Trophoblast cell (in vitro differentiated cells and primary cell): Measurements from ENCODE around the gene NEUROG3.

Experiments used
- DNase-seq, 2 donors: peaks; one replicate each; pipeline ENCODE4 v3.0.0-alpha.2; 2016
- H2AFZ ChIP-seq: 2 replicates; pipeline ENCODE4 v1.6.1; 2013; ENCODE audit warnings: low read length, moderate library complexity, mild to moderate bottlenecking; ENCODE audit not compliant: insufficient read depth, poor library complexity
- H2AK5ac ChIP-seq: 2 replicates; pipeline ENCODE4 v1.6.1; 2013; ENCODE audit warnings: mild to moderate bottlenecking, low read length
- H2BK120ac ChIP-seq: 2 replicates; pipeline ENCODE4 v1.6.1; 2013; ENCODE audit warnings: low read length, mild to moderate bottlenecking, moderate library complexity; ENCODE audit not compliant: insufficient read depth, poor library complexity
- H2BK12ac ChIP-seq: 2 replicates; pipeline ENCODE4 v1.6.1; 2013; ENCODE audit warnings: mild to moderate bottlenecking, low read length, moderate library complexity
- H2BK5ac ChIP-seq: 2 replicates; pipeline ENCODE4 v1.6.1; 2013; ENCODE audit warnings: low read length, low read depth, moderate library complexity, mild to moderate bottlenecking; ENCODE audit not compliant: poor library complexity
- H3K14ac ChIP-seq: 2 replicates; pipeline ENCODE4 v1.6.1; 2013; ENCODE audit warnings: mild to moderate bottlenecking, low read length
- H3K18ac ChIP-seq: 2 replicates; pipeline ENCODE4 v1.6.1; 2013; ENCODE audit warnings: mild to moderate bottlenecking, low read length
- H3K23ac ChIP-seq: 2 replicates; pipeline ENCODE4 v1.6.1; 2013; ENCODE audit warnings: low read length
- H3K27ac ChIP-seq: 2 replicates; pipeline ENCODE4 v1.5.1; 2013; ENCODE audit warnings: low read depth, mild to moderate bottlenecking, inconsistent platforms, low read length, moderate library complexity
- H3K27me3 ChIP-seq: 2 replicates; pipeline ENCODE4 v1.6.1; 2013; ENCODE audit warnings: inconsistent platforms, mild to moderate bottlenecking, low read length, moderate library complexity; ENCODE audit not compliant: insufficient read depth
- H3K36me3 ChIP-seq, 2 experiments: 1 replicate in 1 of 2; 2 replicates in 1 of 2; pipeline ENCODE4 v1.6.1; 2013; ENCODE audit warnings: low read length in 2 of 2, mild to moderate bottlenecking in 2 of 2, moderate library complexity in 1 of 2; ENCODE audit not compliant: insufficient read depth in 2 of 2, control insufficient read depth in 1 of 2
- H3K4ac ChIP-seq: 2 replicates; pipeline ENCODE4 v1.6.1; 2013; ENCODE audit warnings: low read depth, mild to moderate bottlenecking, low read length, moderate library complexity
- H3K4me1 ChIP-seq, 2 experiments: 1 replicate in 1 of 2; 2 replicates in 1 of 2; pipeline ENCODE4 v1.6.1; 2013; ENCODE audit warnings: low read length in 2 of 2, mild to moderate bottlenecking in 2 of 2, moderate library complexity in 1 of 2; ENCODE audit not compliant: insufficient read depth in 2 of 2, control insufficient read depth in 1 of 2
- H3K4me2 ChIP-seq: 2 replicates; pipeline ENCODE4 v1.6.1; 2013; ENCODE audit warnings: inconsistent platforms, mild to moderate bottlenecking, low read length, moderate library complexity
- H3K4me3 ChIP-seq: 2 replicates; pipeline ENCODE4 v1.5.1; 2013; ENCODE audit warnings: mild to moderate bottlenecking, low read depth, low read length, inconsistent platforms
- H3K79me1 ChIP-seq: one replicate; pipeline ENCODE4 v1.6.1; 2013; ENCODE audit warnings: low read length
- H3K79me2 ChIP-seq: 2 replicates; pipeline ENCODE4 v1.6.1; 2013; ENCODE audit warnings: low read length, mild to moderate bottlenecking; ENCODE audit not compliant: control insufficient read depth, insufficient read depth, poor library complexity
- H3K9ac ChIP-seq: 2 replicates; pipeline ENCODE4 v1.6.1; 2013; ENCODE audit warnings: mild to moderate bottlenecking, low read length
- H3K9me3 ChIP-seq: 2 replicates; pipeline ENCODE4 v1.6.1; 2013; ENCODE audit warnings: low read depth, mild to moderate bottlenecking, control low read depth, inconsistent platforms, low read length; ENCODE audit not compliant: insufficient read depth
- H4K12ac ChIP-seq: 2 replicates; pipeline ENCODE4 v1.6.1; 2013; ENCODE audit warnings: low read depth, mild to moderate bottlenecking, low read length, moderate library complexity
- H4K8ac ChIP-seq: 2 replicates; pipeline ENCODE4 v1.6.1; 2013; ENCODE audit warnings: low read depth, mild to moderate bottlenecking, low read length, moderate library complexity
- H4K91ac ChIP-seq: one replicate; pipeline ENCODE4 v1.6.1; 2013; ENCODE audit warnings: low read depth, mild to moderate bottlenecking, low read length, moderate library complexity
- WGBS: extraction: QIAGEN DNeasy Blood & Tissue Kit; methylation state at CpG from one replicate; pipeline ENCODE4 v1.1.7; 2013; ENCODE audit warnings: missing lambda C conversion rate; ENCODE audit not compliant: insufficient read length, insufficient coverage; ENCODE audit errors: extremely low coverage; 5-methylcytosine and 5-hydroxymethylcytosine counted together

Gene NEUROG3

DNA sequence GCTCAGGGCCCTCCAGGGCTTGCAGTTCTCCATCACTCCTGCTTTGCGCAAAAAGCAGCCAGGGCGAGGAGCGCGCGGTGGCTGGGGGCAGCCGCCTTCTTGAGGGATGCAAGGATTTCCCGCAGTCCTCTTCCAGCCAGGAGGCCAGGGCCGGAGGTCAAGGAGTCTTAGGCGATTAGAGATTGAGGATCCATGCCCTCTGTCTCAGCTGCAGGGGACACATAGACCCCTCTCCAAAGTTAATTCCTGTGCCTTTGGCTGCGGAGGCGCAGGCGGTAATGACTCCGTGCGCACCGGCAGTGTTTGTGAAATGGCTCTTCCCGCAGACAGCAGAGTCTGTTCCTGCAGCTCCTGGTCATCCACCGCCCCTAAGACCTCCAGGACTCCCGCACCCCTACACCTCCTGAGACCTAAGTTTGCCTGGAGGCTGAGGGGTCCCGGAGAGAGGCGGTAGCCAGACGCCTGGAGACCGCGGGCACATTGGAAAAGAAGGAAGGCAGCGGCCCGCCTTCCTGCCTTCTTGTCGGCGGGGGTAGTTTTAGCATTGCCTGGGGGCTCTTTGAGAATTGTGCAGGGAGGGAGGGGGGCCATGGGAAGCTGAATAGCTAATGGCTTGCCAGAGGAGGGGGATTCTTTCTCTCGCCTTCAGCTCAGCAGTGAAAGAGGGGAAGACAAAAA, 3.3 kb upstream of the NEUROG3 start:
- H2AK5ac ChIP-seq, result no peak overlapping the region
- H3K79me1 ChIP-seq, result no peaks in the 10 kb centered on the region
- no peak overlapping the region for H3K9ac ChIP-seq
- no peak overlapping the region for H2BK12ac ChIP-seq
- H3K27me3 ChIP-seq, result peaks cover 90% of the 10 kb centered on the region
- H3K79me2 ChIP-seq, result no peaks in the 10 kb centered on the region
- no peak overlapping the region for H2BK5ac ChIP-seq
- DNase-seq, result peak in 1 of 2 donors; percentile 6
- no peak overlapping the region for H2AFZ ChIP-seq
- H3K14ac ChIP-seq, result no peak overlapping the region
- H4K91ac ChIP-seq, result no peak overlapping the region
- H2BK120ac ChIP-seq, result no peak overlapping the region
- no peak overlapping the region for H3K23ac ChIP-seq
- H3K4me1 ChIP-seq, result peaks cover 3 to 6% of the 10 kb centered on the region in 2 experiments
- peaks cover 4% of the 10 kb centered on the region for H3K9me3 ChIP-seq
- H4K8ac ChIP-seq, result no peak overlapping the region
- H3K18ac ChIP-seq, result no peak overlapping the region
- WGBS, result no CpG with 5 or more reads among the region's 28 CpGs
- no peaks in the 10 kb centered on the region for H3K36me3 ChIP-seq
- H3K4ac ChIP-seq, result no peak overlapping the region
- H3K4me2 ChIP-seq, result no peak overlapping the region
- no peak overlapping the region for H4K12ac ChIP-seq
- H3K27ac ChIP-seq, result no peak overlapping the region
- H3K4me3 ChIP-seq, result no peak overlapping the region

DNA sequence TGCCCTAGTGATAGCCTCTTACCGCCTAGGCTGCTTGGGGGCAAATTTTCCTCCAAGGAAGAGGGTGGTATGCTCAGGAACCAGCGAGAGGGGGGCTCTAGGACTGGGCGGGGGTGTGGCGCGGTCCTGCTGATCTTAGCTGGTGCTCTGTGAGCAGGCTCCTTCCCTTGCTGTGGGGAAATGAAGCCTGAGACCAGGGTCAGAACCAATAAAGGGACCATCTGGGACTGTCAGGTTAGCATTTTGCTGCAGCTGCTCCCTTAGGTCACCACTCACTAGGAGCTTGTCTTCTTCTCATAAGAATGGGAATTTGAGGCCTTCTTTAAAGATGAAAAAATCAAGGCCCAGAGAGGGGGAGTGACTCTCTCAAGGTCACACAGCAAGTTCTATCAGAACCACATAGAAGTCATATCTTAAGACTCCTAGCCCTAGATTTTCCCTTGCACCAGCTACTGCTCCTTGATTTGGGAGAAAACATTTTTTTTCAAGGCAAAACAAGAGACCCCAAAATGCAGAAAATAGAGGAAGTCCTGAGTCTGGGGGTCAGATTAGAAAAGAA, 2.0 kb upstream of the NEUROG3 start:
- H2BK120ac ChIP-seq, result no peak overlapping the region
- H4K12ac ChIP-seq, result no peak overlapping the region
- peaks cover 3 to 6% of the 10 kb centered on the region in 2 experiments for H3K4me1 ChIP-seq
- no peak overlapping the region for H4K8ac ChIP-seq
- H3K4me3 ChIP-seq, result no peak overlapping the region
- no peak overlapping the region for H3K27ac ChIP-seq
- H2AK5ac ChIP-seq, result no peak overlapping the region
- H2BK5ac ChIP-seq, result no peak overlapping the region
- no peak overlapping the region for H3K18ac ChIP-seq
- no peak overlapping the region for H3K4me2 ChIP-seq
- H3K36me3 ChIP-seq, result no peaks in the 10 kb centered on the region
- no peaks in the 10 kb centered on the region for H3K79me2 ChIP-seq
- no peak overlapping the region for H3K4ac ChIP-seq
- H3K23ac ChIP-seq, result no peak overlapping the region
- no CpG with 5 or more reads among the region's 5 CpGs for WGBS
- peaks cover 94% of the 10 kb centered on the region for H3K27me3 ChIP-seq
- H3K79me1 ChIP-seq, result no peaks in the 10 kb centered on the region
- peaks cover 4% of the 10 kb centered on the region for H3K9me3 ChIP-seq
- H3K14ac ChIP-seq, result no peak overlapping the region
- no peak for DNase-seq
- H2BK12ac ChIP-seq, result no peak overlapping the region
- no peak overlapping the region for H3K9ac ChIP-seq
- H2AFZ ChIP-seq, result no peak overlapping the region
- H4K91ac ChIP-seq, result no peak overlapping the region

DNA sequence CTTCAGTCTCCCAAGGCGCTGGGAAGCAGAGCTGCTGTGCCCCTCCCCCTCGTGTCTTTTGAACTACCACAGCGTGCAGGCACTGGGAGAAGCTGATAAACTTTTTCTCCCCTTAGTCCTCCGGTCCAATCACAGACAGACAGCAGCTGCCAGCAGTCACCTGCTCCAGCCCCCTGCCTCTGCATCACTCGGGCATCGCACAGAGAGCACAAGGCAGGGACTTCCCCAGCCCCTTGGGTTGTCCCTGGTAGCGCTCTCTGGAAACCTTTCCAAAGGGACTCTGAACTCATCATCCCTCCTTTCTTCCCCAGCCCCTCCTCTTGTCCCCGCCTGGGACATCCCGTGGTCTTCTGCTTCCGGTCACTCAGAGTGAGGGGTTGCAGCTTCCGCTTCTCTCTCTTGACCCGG, 1.4 kb upstream of the NEUROG3 start:
- no peak overlapping the region for H3K23ac ChIP-seq
- H2BK12ac ChIP-seq, result no peak overlapping the region
- H3K36me3 ChIP-seq, result no peaks in the 10 kb centered on the region
- no peaks in the 10 kb centered on the region for H3K79me1 ChIP-seq
- H2AFZ ChIP-seq, result no peak overlapping the region
- no peak overlapping the region for H2AK5ac ChIP-seq
- no peak overlapping the region for H4K12ac ChIP-seq
- H4K8ac ChIP-seq, result no peak overlapping the region
- H3K27ac ChIP-seq, result no peak overlapping the region
- no peak overlapping the region for H3K4ac ChIP-seq
- no peak overlapping the region for H4K91ac ChIP-seq
- H3K4me3 ChIP-seq, result no peak overlapping the region
- no peak for DNase-seq
- no peak overlapping the region for H3K14ac ChIP-seq
- peaks cover 4% of the 10 kb centered on the region for H3K9me3 ChIP-seq
- H3K4me2 ChIP-seq, result no peak overlapping the region
- no peak overlapping the region for H3K9ac ChIP-seq
- H3K4me1 ChIP-seq, result peaks cover 3 to 6% of the 10 kb centered on the region in 2 experiments
- no peak overlapping the region for H2BK120ac ChIP-seq
- WGBS, result no CpG with 5 or more reads among the region's 12 CpGs
- no peak overlapping the region for H2BK5ac ChIP-seq
- no peaks in the 10 kb centered on the region for H3K79me2 ChIP-seq
- H3K18ac ChIP-seq, result no peak overlapping the region
- peaks cover 94% of the 10 kb centered on the region for H3K27me3 ChIP-seq

DNA sequence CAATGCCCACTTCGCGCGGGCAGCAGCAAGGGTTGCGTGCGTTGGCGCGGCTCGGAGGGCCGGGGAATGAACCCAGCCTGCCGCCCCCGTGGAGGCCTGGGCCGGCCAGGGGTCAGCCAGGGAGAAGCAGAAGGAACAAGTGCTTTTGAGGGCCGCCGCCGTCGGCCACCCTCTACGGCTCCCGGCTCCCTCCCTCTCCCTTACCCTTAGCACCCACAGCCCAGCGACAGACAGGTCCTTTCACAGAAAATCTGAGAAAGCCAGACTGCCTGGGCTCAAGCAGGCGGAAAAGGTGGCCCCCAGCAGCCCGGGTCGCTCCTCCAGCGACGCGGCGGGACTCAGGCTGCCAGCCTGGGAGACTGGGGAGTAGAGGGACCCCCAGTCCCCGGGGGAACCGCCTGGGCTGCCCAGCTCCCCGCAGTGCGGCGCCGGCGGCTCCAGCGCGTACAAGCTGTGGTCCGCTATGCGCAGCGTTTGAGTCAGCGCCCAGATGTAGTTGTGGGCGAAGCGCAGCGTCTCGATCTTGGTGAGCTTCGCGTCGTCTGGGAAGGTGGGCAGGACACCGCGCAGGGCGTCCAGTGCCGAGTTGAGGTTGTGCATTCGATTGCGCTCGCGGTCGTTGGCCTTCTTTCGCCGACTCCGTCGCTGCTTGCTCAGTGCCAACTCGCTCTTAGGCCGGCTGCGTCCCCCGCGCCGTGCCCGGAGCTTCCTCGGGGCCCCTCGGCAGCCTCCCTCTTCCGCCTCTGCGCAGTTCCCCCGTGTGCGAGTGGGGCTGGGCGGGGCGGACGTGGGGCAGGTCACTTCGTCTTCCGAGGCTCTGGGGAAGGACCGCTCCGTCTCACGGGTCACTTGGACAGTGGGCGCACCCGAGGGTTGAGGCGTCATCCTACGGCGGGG, 815 bp downstream of the NEUROG3 start:
- Histone ChIP-seq H3K27ac (no peak overlapping the region), H3K4ac (no peak overlapping the region), H3K79me1 (no peaks in the 10 kb centered on the region), H3K4me2 (peak overlapping the region; percentile 49), H3K23ac (no peak overlapping the region), H3K27me3 (peaks cover 91% of the 10 kb centered on the region), H3K79me2 (no peaks in the 10 kb centered on the region), H2AK5ac (no peak overlapping the region), H4K91ac (no peak overlapping the region), H3K9ac (no peak overlapping the region), H4K12ac (no peak overlapping the region), H2AFZ (no peak overlapping the region), H3K14ac (no peak overlapping the region), H2BK5ac (no peak overlapping the region), H2BK120ac (no peak overlapping the region), H3K36me3 (no peaks in the 10 kb centered on the region), H3K18ac (no peak overlapping the region), H3K4me1 (peaks cover 3 to 6% of the 10 kb centered on the region in 2 experiments), H2BK12ac (no peak overlapping the region), H3K4me3 (peak overlapping the region; percentile 26), H3K9me3 (peaks cover 6% of the 10 kb centered on the region), H4K8ac (no peak overlapping the region)
- WGBS, result no CpG with 5 or more reads among the region's 85 CpGs
- no peak for DNase-seq
